CD4-positive, alpha-beta T cell treated with Interleukin-15 for 1 hour (primary cell): Measurements from ENCODE around the gene LBHD2.

Source experiments
- DNase-seq: peaks from one replicate; pipeline ENCODE4 v3.0.0-alpha.2; 2020

The LBHD2 gene

DNA sequence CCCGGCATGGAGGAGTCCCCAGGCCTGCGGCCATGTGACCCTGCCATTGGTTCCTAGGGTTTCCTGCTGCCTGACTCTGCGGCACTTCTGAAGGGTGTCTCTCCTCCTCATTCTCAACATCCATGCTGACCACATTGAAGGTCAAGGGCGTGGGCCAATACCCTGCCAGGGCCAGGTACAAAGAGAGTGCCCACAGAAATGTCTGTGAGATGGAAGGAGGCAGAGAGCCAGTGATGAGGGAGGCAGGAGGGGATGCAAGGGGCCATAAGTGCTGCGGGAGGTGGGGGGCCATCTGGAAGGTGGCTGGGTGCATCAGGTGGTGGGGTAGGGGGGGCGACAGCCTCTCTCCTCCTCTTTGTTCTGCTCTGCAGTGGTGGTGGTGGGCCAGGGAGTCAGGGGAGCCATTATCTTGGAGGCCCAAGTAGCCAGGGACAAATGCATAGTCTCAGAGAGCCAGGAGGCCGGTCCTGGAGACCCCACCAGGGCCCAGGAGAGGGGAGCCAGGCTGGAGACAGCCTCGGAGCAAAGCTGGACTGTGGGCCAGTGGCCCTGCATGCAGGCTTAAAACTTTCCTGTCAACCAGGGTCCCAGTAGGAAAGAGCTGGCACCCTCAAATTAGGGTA is 13.6 kb upstream of the LBHD2 start:
- no peak for DNase-seq

GRCh38 chr14:103070971-103071542 is 13.0 kb upstream of the LBHD2 start:
- no peak for DNase-seq

DNA sequence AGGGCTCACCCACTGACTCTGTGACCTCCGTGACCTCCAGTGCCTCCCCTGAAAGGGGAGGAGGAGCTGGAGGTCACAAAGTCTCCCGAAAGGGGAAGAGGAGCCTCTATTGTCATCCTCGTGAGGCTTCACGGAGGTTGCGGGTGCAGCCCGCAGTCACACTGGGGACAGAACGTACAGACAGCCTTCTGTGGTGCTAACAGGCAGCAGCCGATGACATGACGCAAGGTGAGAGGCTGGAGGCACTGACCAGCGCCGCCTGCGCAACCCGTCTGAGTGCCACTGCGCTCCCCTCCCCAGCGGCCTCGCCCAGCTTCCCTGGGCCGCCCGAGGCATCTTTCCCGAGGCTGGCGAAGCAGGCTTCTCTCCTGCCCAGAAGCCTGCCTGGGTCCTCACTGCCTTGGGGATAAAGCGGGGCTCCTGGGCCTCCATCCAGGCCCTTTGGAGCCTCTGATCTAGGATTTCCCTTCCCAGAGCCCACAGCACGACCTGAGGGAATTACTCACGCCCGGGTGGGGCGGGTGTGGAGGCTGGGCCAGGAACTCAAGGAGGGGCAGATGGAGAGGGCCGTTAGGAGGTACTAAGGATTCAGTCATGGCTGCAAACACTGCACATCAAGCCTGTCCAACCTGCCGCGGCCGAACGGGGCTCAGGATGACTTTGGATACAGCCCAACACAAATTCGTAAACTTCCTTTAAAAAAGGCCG is 12.3 kb upstream of the LBHD2 start:
- no peak for DNase-seq

DNA sequence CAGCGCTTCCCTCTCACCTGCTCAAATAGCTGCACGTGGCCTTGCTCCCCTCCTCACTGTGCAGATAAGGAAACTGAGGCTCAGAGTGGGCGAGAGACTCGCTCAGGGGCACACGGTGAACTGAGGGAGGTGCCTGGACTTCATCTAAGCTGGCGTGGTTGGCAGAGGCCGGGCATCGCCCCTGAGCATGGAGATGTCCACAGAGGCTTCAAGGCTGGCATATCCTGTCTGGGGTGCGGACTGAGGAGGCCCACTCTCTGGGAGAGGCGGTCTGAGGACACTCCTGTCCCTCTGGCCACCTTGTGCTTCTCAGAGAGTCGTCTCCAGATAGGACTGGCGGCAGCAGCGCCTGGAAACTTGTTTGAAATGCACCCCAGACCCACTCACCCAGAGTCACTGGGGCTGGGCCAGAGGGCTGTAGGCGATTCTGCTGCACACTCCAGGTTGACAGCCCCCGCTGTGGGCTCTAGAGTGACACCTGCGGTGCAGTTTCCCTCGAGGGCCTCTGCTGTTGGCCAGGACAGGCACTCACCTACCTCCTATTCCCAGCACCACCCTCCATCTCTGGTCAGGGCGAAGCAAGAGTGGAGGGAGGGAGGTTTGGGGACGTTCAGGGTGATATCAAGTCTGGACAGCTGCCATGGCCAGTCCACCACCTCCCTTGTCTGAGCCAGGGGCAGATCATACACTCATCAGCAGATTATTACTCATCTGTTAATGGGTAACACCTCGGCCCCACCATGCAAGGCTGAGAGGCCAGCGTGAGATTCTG is 11.2 kb upstream of the LBHD2 start:
- no peak for DNase-seq

- no peak for DNase-seq
These were observed 10.6 kb upstream of the LBHD2 start for GRCh38 chr14:103073367-103073875.

GRCh38 chr14:103073876-103074728 is 9.9 kb upstream of the LBHD2 start:
- no peak for DNase-seq

- DNase-seq, result peak; percentile 41
These were observed 9.2 kb upstream of the LBHD2 start for GRCh38 chr14:103074729-103075367.

DNA sequence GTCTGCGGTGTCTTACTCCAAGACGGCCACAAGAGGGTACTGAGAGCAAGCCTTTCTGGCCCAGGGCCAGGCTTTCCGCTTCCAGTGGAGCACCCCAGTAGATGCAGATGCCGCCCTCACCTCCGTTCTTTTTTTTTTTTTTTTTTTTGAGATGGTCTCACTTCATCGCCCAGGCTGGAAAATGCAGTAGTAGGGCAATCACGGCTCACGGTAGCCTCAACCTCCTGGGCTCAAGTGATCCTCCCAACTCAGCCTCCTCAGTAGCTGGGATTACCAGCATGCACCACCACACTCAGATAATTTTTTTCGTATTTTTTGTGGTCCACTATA is 5.6 kb upstream of the LBHD2 start:
- peak; percentile 78 for DNase-seq

DNA sequence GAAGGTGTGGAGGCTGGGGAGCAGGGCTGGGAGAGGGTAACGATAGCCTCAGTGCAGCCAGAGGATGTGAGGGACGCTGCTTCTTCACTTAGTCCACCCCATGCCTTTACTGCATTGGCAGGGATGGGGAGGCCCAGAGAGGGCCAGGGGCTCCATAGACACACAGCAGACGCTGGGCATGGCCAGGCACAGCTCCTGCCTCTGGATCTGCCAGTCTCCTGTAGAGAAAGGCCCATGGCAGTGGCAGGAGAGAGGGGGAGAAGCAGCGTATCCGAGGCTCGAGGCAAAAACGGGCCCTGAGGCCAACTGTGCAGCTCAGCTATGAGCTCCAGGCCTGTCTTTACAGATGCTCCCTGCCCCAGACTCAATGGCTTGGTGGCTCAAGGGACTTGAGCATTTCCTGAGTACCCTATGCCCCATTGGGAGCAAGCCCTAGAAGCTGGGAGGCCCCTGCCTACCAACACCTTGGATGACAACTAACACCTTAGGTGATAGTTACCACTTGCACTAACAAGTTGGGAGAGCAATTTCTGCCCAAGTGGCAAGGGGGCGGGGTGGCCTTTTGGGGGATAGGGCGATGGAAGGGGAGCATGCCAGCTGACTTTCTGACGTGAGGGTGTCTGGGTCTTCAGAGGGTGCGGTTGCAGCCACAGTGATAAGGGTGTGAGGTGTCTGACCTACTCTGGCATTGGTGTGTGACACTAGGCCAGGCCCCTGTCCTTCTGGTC is 5.0 kb upstream of the LBHD2 start:
- DNase-seq, result no peak

DNA sequence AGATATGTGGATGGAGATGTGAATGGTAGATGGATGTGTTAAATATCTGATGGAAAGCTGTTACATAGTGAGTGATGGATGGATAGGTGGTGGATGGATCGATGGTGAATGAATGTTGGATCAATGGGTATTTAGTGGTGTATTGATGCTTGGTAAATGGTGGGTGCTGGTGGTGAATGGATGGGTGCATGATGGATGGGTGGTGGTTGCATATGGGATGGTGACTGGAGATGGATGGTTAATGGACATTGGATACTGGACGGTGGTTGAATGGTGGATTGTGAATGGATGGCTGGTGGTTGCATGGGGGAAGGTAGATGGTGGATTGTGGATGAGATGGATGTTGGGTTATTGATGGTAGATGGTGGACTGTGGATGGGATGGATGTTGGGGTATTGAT is 2.1 kb upstream of the LBHD2 start:
- DNase-seq, result no peak

DNA sequence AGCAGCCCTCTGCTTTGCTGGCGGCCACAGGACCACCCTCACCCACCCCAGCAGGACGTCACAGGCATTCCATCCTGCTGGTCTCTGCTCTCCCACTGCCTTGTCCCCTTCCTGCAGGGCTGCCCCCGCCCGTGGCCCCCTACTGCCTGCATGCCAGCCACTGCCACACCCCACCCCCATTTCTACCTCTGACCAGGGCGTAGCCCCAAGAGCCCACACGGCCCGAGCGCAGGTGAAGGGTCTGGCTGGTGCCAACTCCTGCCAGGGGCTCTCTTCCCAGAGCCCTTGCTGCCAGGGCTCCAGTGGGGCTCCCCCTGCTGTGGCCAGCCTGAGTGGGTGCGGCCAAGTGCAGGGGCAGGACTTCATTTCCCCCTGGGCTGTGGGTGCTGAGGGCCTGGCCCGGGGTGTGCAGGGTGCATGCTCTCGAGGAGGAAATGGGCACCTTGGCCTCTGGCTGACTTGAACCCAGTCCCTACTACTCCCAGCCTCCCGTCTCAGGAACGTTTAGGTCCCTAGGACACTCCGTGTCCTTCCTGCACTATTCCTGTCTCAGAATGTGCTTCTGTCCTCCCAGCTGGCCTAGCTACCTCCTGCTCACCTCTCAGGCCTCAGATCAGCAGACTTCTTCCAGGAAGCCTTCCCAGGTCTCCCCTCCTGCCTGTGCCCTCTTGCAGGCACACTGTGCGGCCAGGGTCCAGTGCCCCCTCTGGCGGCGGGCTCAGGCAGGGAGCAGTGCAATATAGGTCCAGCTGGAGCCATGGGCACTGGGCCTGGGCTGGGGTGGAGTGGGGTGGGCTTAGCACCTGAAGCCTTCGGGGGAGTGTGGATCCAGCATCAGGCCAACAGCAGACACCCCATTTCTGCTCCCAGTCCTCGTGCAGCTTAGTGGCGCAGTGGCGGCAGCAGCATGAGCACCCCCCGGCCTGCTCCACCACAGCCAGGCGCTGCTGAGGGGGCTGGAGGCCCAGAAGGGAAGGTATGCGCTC is 1.4 kb downstream of the LBHD2 start:
- DNase-seq, result no peak

DNA sequence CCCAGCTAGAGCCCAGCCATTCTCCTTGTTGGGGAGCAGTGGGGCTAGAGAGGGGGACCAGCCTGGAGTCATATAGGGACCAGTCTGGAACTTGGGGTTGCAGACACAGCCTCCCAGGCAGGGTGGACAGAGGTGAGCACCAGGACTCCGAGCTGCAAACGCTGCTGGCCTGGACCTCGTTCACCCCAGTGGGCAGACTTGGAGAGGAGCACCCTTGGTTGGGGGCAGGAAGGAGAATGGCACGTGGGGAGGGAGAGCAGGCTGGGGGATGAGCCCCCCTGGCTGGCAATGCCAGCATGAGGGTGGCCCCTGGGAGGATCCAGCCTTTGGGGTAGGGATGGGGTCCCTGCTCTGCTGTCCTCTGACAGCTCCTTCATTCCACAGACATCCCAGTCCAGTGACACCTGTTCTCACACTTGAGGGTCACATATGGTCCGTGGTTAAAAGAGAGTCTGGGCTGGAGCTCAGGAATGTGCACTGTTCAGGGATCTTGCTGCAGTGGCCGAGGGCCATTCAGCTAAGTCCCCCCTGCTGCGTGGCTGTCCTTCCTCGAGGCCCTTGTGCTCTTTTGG is 2.8 kb downstream of the LBHD2 start:
- DNase-seq, result no peak

GRCh38 chr14:103087343-103087835 is 3.4 kb downstream of the LBHD2 start:
- no peak for DNase-seq

- DNase-seq, result no peak
These were observed 4.9 kb downstream of the LBHD2 start for GRCh38 chr14:103088921-103089320.

- DNase-seq, result no peak
These were observed 5.7 kb downstream of the LBHD2 start for GRCh38 chr14:103089386-103090335.

- DNase-seq, result no peak
These were observed 6.5 kb downstream of the LBHD2 start for GRCh38 chr14:103090481-103091020.

GRCh38 chr14:103091041-103091882 is 7.3 kb downstream of the LBHD2 start:
- peak; percentile 81 for DNase-seq
